Breast epithelium (tissue), 3 donors: Measurements from ENCODE around the gene ACOT12.

Source experiments
- POLR2A ChIP-seq: fragments of 450-650 bp; IDR thresholded peaks from one replicate; pipeline ENCODE4 v1.6.1; 2016; ENCODE audit warnings: antibody characterized with exemption, mild to moderate bottlenecking, moderate library complexity
- POLR2AphosphoS5 ChIP-seq, 3 donors: sonication (generic); formaldehyde crosslinking; IDR thresholded peaks; one replicate each; pipeline ENCODE4 v1.6.1; 2017; ENCODE audit warnings: antibody characterized with exemption in 3 of 3
- TF ChIP-seq, protein P1 (sequence below), 3 donors: fragments of 450-650 bp; IDR thresholded peaks; one replicate each; pipeline ENCODE4 v1.5.1; 2016 to 2017; ENCODE audit warnings: antibody characterized with exemption in 3 of 3, mild to moderate bottlenecking in 3 of 3, moderate library complexity in 3 of 3

DNA sequence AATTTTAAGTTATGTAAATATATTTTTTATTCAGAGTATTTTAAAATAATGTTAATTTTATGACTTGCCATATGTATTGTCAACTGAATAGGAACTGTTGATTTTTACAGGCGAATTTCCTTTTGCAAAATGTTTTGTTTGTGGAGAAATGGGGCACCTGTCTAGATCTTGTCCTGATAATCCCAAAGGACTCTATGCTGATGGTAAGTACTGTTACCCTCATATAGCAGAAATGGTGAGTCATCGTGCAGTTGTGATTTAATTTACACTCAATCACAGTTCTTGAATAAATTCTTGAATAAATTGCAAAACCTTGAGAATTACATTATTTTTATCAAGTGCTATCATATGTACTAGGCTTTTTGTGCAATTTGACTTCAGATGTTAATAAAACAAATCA lies 85.1 kb downstream of the ACOT12 start:
- TF ChIP-seq, protein P1, sequence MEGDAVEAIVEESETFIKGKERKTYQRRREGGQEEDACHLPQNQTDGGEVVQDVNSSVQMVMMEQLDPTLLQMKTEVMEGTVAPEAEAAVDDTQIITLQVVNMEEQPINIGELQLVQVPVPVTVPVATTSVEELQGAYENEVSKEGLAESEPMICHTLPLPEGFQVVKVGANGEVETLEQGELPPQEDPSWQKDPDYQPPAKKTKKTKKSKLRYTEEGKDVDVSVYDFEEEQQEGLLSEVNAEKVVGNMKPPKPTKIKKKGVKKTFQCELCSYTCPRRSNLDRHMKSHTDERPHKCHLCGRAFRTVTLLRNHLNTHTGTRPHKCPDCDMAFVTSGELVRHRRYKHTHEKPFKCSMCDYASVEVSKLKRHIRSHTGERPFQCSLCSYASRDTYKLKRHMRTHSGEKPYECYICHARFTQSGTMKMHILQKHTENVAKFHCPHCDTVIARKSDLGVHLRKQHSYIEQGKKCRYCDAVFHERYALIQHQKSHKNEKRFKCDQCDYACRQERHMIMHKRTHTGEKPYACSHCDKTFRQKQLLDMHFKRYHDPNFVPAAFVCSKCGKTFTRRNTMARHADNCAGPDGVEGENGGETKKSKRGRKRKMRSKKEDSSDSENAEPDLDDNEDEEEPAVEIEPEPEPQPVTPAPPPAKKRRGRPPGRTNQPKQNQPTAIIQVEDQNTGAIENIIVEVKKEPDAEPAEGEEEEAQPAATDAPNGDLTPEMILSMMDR (IDR thresholded peaks at IDR 0.05), result no peak
- TF ChIP-seq POLR2A, result no peak
- no peak for TF ChIP-seq POLR2AphosphoS5 (IDR thresholded peaks at IDR 0.05)
